Astrocyte (in vitro differentiated cells and primary cell): ENCODE measurements around the gene RALGAPA1.

Experiments
- CTCF ChIP-seq: IDR thresholded peaks from 2 replicates; pipeline ENCODE4 v1.5.1; 2011; ENCODE audit warnings: low read depth, mild to moderate bottlenecking, inconsistent platforms, low read length, moderate library complexity; ENCODE audit not compliant: insufficient read depth
- EZH2 ChIP-seq: IDR thresholded peaks from 2 replicates; pipeline ENCODE4 v1.6.1; 2012; ENCODE audit warnings: mild to moderate bottlenecking, low read length, inconsistent platforms; ENCODE audit not compliant: insufficient read depth

DNA sequence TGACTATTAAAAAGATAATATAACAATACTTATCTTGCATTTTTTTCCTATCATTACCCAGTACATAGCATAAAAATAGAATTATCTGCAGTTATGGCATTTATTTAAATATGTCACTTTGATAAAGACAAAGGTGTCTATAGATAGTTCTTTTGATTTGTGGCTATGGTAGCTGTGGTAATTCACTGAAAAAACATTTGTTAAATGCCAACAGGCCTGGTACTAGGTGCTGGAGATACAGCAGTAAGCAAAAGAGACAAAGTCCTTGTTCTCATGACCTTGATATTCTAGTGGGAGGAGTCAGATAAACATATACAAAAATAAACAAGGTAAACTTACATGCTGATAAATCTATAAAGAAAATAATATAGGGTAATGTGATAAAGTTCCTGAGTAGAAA lies 230.5 kb downstream of the RALGAPA1 start:
- TF ChIP-seq CTCF (no peak), EZH2 (no peak)
